ENCODE measurements around the gene TTC34.

The TTC34 gene

GRCh38 chr1:2811533-2811918 is 10.0 kb upstream of the TTC34 start:
- H3K4me3 ChIP-seq (replicated peaks; ENCODE audit: low read depth, low read length) = no peak overlapping the region
- no peak for DNase-seq (ENCODE audit: extremely low read depth, low read depth)
- no peak for TF ChIP-seq CTCF (IDR thresholded peaks at IDR 0.05; ENCODE audit: low read depth, low read length, missing control alignments)

- H3K4me3 ChIP-seq (replicated peaks; ENCODE audit: low read depth, low read length) = no peak overlapping the region
- no peak for TF ChIP-seq CTCF (IDR thresholded peaks at IDR 0.05; ENCODE audit: low read depth, low read length, missing control alignments)
- DNase-seq (ENCODE audit: extremely low read depth, low read depth) = no peak
Observed at GRCh38 chr1:2810899-2811532, 9.5 kb upstream of the TTC34 start.

GRCh38 chr1:2810281-2810680 is 8.8 kb upstream of the TTC34 start:
- no peak overlapping the region for H3K4me3 ChIP-seq (replicated peaks; ENCODE audit: low read depth, low read length)
- TF ChIP-seq CTCF (IDR thresholded peaks at IDR 0.05; ENCODE audit: low read depth, low read length, missing control alignments) = no peak

GRCh38 chr1:2809656-2810055 is 8.2 kb upstream of the TTC34 start:
- no peak for DNase-seq (ENCODE audit: extremely low read depth, low read depth)
- TF ChIP-seq CTCF (IDR thresholded peaks at IDR 0.05; ENCODE audit: low read depth, low read length, missing control alignments) = no peak
- no peak overlapping the region for H3K4me3 ChIP-seq (replicated peaks; ENCODE audit: low read depth, low read length)

More at GRCh38 chr1:2810281-2810680, 8.8 kb upstream of the TTC34 start:
- no peak for DNase-seq (ENCODE audit: extremely low read depth, low read depth)

- TF ChIP-seq CTCF (IDR thresholded peaks at IDR 0.05; ENCODE audit: low read depth, low read length, missing control alignments) = no peak
- no peak overlapping the region for H3K4me3 ChIP-seq (replicated peaks; ENCODE audit: low read depth, low read length)
- DNase-seq (ENCODE audit: extremely low read depth, low read depth) = no peak
Observed at GRCh38 chr1:2808831-2809605, 7.5 kb upstream of the TTC34 start.

- H3K4me3 ChIP-seq (replicated peaks; ENCODE audit: low read depth, low read length) = no peak overlapping the region
- no peak for TF ChIP-seq CTCF (IDR thresholded peaks at IDR 0.05; ENCODE audit: low read depth, low read length, missing control alignments)
- no peak for DNase-seq (ENCODE audit: extremely low read depth, low read depth)
Observed at GRCh38 chr1:2808386-2808705, 6.9 kb upstream of the TTC34 start.
